Measurements from ENCODE around the gene DHX29. TPM values are rescaled to one million over a fixed set of nuclear protein-coding genes. Genes with fewer than 3 reads are reported as not detected.

DHX29 gene
- total RNA-seq, 2 donors from 2014 or later: 24.9 to 28.2 TPM

DNA sequence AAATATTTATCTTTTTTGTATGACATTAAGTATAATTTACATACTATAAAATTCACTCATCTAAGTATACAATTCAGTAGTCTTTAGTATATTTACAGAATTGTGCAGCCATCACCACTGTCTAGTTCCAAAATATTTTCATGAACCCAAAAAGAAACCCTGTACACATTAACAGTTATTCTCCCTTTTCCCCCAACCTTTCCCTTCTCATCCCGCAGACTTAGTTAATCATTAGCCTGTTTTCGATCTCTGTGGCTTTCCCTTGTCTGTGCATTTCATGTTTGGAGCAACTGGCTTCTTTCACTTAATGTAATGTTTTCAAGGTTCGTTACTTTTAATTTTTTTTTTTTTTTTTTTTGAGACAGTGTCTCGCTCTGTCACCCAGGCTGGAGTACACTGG is 37.8 kb upstream of the DHX29 start:
- Histone ChIP-seq H3K27ac (no peak overlapping the region), H3K4me1 (replicated peaks) (no peaks in the 10 kb centered on the region), H3K9me3 (no peaks in the 10 kb centered on the region), H3K4me3 (no peak overlapping the region), H3K36me3 (no peaks in the 10 kb centered on the region), H3K27me3 (replicated peaks; ENCODE audit: insufficient read depth) (no peaks in the 10 kb centered on the region)
- no peak for TF ChIP-seq POLR2A (IDR thresholded peaks at IDR 0.05)
- TF ChIP-seq POLR2AphosphoS5 (IDR thresholded peaks at IDR 0.05): no peak
- no peak for TF ChIP-seq CTCF (IDR thresholded peaks at IDR 0.05)
- intact Hi-C loops (cut with DNase I): no loop called here
- 93% methylated on average over 4 of the region's 4 CpGs for WGBS
- DNase-seq (ENCODE audit: low spot score): no peak

- Histone ChIP-seq H3K36me3 (no peaks in the 10 kb centered on the region), H3K9me3 (no peaks in the 10 kb centered on the region), H3K4me1 (replicated peaks) (no peaks in the 10 kb centered on the region), H3K27me3 (replicated peaks; ENCODE audit: insufficient read depth) (no peaks in the 10 kb centered on the region), H3K4me3 (no peak overlapping the region), H3K27ac (no peak overlapping the region)
- peak; percentile 74 for DNase-seq (ENCODE audit: low spot score)
- intact Hi-C loops (cut with DNase I): loop anchor here (5.0 kb wide), 1 partner anchor 348 kb away; no protein-coding TSS in a partner anchor
- TF ChIP-seq POLR2A (IDR thresholded peaks at IDR 0.05): no peak
- peak; percentile 52 to 87 (median 83) for TF ChIP-seq CTCF (IDR thresholded peaks at IDR 0.05)
- TF ChIP-seq POLR2AphosphoS5 (IDR thresholded peaks at IDR 0.05): peak; percentile 30
- WGBS: 42% methylated on average over 2 of the region's 2 CpGs
Measured at GRCh38 chr5:55344392-55344992, 37.0 kb upstream of the DHX29 start.

GRCh38 chr5:55343609-55344008 is 36.1 kb upstream of the DHX29 start:
- intact Hi-C loops (cut with DNase I): loop anchor here (5.0 kb wide), 1 partner anchor 349 kb away; no protein-coding TSS in a partner anchor
- 49% methylated on average over 1 of the region's 1 CpG for WGBS
- no peaks in the 10 kb centered on the region for H3K9me3 ChIP-seq
- no peaks in the 10 kb centered on the region for H3K36me3 ChIP-seq
- H3K4me3 ChIP-seq: no peak overlapping the region
- no peak for DNase-seq (ENCODE audit: low spot score)
- no peaks in the 10 kb centered on the region for H3K27me3 ChIP-seq (replicated peaks; ENCODE audit: insufficient read depth)
- TF ChIP-seq POLR2AphosphoS5 (IDR thresholded peaks at IDR 0.05): no peak
- no peak for TF ChIP-seq POLR2A (IDR thresholded peaks at IDR 0.05)
- TF ChIP-seq CTCF (IDR thresholded peaks at IDR 0.05): no peak
- H3K4me1 ChIP-seq (replicated peaks): no peaks in the 10 kb centered on the region
- H3K27ac ChIP-seq: no peak overlapping the region

DNA sequence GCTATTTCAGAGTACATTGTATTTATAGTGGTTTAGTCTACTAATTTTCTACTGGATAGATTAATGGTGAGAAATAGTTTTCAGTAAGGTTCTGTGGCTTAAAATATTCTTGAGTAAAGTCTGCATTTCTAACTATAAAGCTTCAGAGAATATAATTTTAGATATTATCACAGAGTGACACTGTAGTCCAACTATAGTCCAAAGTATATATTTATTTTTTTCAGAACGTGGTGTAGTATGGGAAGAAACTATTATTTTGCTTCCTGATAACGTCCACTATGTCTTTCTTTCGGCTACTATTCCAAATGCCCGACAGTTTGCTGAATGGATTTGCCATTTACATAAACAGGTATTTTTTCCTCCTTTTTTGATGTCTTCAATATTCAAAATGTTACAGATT is 35.6 kb upstream of the DHX29 start:
- H3K27me3 ChIP-seq (replicated peaks; ENCODE audit: insufficient read depth): no peaks in the 10 kb centered on the region
- H3K27ac ChIP-seq: no peak overlapping the region
- H3K9me3 ChIP-seq: no peaks in the 10 kb centered on the region
- no peak overlapping the region for H3K4me3 ChIP-seq
- no peaks in the 10 kb centered on the region for H3K4me1 ChIP-seq (replicated peaks)
- no peaks in the 10 kb centered on the region for H3K36me3 ChIP-seq
- 73% methylated on average over 4 of the region's 4 CpGs for WGBS
- TF ChIP-seq CTCF (IDR thresholded peaks at IDR 0.05) (no peak), POLR2AphosphoS5 (IDR thresholded peaks at IDR 0.05) (no peak), POLR2A (IDR thresholded peaks at IDR 0.05) (no peak)
- DNase-seq (ENCODE audit: low spot score): no peak
- intact Hi-C loops (cut with DNase I): loop anchor here (5.0 kb wide), 1 partner anchor 349 kb away; no protein-coding TSS in a partner anchor

DNA sequence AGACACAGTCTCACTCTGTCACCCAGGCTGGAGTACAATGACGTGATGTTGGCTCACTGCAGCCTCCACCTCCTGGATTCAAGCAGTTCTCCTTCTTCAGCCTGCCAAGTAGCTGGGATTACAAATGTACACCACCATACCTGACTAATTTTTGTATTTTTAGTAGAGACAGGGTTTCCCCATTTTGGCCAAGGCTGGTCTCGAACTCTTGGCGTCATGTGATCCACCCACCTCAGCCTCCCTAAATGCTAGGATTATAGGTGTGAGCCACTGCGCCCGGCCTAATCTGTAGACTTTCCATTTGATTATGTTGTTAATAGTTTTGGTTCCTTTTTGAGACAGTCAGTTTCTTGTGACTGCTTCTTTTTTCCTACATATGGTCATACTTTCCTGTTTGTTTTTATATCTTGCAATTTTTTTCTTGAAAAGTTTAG is 31.3 kb upstream of the DHX29 start:
- no peaks in the 10 kb centered on the region for H3K36me3 ChIP-seq
- no peaks in the 10 kb centered on the region for H3K9me3 ChIP-seq
- H3K4me1 ChIP-seq (replicated peaks): no peaks in the 10 kb centered on the region
- no peaks in the 10 kb centered on the region for H3K27me3 ChIP-seq (replicated peaks; ENCODE audit: insufficient read depth)
- no peak overlapping the region for H3K27ac ChIP-seq
- H3K4me3 ChIP-seq: no peak overlapping the region
- no peak for DNase-seq (ENCODE audit: low spot score)
- TF ChIP-seq POLR2AphosphoS5 (IDR thresholded peaks at IDR 0.05) (no peak), CTCF (IDR thresholded peaks at IDR 0.05) (no peak), POLR2A (IDR thresholded peaks at IDR 0.05) (no peak)
- WGBS: 92% methylated on average over 5 of the region's 5 CpGs
- intact Hi-C loops (cut with DNase I): no loop called here

All from prostate gland (tissue), 2 donors.